Mucosa of descending colon (tissue), 3 donors: ENCODE data around the gene SLC36A1. TPM values are rescaled to one million over a fixed set of nuclear protein-coding genes. Genes with fewer than 3 reads are reported as not detected.
"Not testable (repeated sequence)": the region's sequence is repeated elsewhere in the genome, so short reads cannot be mapped to it uniquely, and the experiment has no call there.

ENCODE experiments used
- ATAC-seq: fragments of 200-7000 bp; cut with Tn5 transposase; one replicate; pipeline ENCODE4 v1.9.1; 2020; ENCODE audit warnings: mild to moderate bottlenecking, moderate library complexity
- DNase-seq, 3 donors: peaks; one replicate each; pipeline ENCODE4 v3.0.0-alpha.2; 2020
- H3K36me3 ChIP-seq: fragments of 200-600 bp; one replicate; pipeline ENCODE4 v1.8.0; 2021; ENCODE audit warnings: low read depth, mild to moderate bottlenecking
- H3K4me1 ChIP-seq: fragments of 200-600 bp; one replicate; pipeline ENCODE4 v1.8.0; 2021; ENCODE audit warnings: low read depth, mild to moderate bottlenecking
- H3K4me3 ChIP-seq: fragments of 200-600 bp; one replicate; pipeline ENCODE4 v1.8.0; 2021; ENCODE audit warnings: mild to moderate bottlenecking
- H3K9me3 ChIP-seq: fragments of 200-600 bp; one replicate; pipeline ENCODE4 v1.8.0; 2021; ENCODE audit warnings: mild to moderate bottlenecking
- CTCF ChIP-seq: fragments of 200-600 bp; IDR thresholded peaks from one replicate; pipeline ENCODE4 v1.8.0; 2022; ENCODE audit warnings: antibody characterized with exemption, mild to moderate bottlenecking
- intact Hi-C, 2 donors: fragments of 100-400 bp; cut with DNase I in 1 of 2; cut with micrococcal nuclease in 1 of 2; formaldehyde crosslinking; loops; one replicate each; pipeline versions ENCODE4 v1.11.0 to v1.11.1; 2022; cut with DNase I, micrococcal nuclease
- total RNA-seq, 3 donors: library from RNA; stranded (reverse); fragmentation: NEBNext Ultra II Directional in 2 of 3; extraction: Animal tissue kit (Norgen Biotek cat#: 25700) in 2 of 3; gene quantifications; one replicate each; pipeline versions ENCODE4 v1.2.1 to v1.2.4, GENCODE V29; 2021 to 2023
- donor health status: DM: no; HTN: no; CAD: no; lungs with moderate emphysema.
- donor health status: DM: no; HTN: no; CAD: no.
- donor health status: DM: no; HTN: yes; CAD: no.

The SLC36A1 gene
- total RNA-seq, 3 donors from 2014 or later: 38.1 to 105 (median 55.2) TPM

- no peaks in the 10 kb centered on the region for H3K36me3 ChIP-seq
- TF ChIP-seq CTCF: no peak
- no peak overlapping the region for H3K4me3 ChIP-seq
- no peaks in the 10 kb centered on the region for H3K4me1 ChIP-seq
- no peaks in the 10 kb centered on the region for H3K9me3 ChIP-seq
- DNase-seq (no peak), ATAC-seq (no peak)
- intact Hi-C loops: no loop called here
These were observed 48.7 kb downstream of the SLC36A1 start for GRCh38 chr5:151496041-151496484.

GRCh38 chr5:151497391-151498002 lies 50.1 kb downstream of the SLC36A1 start:
- no peak for ATAC-seq
- Histone ChIP-seq H3K9me3 (no peaks in the 10 kb centered on the region), H3K4me3 (no peak overlapping the region), H3K36me3 (no peaks in the 10 kb centered on the region), H3K4me1 (no peaks in the 10 kb centered on the region)
- intact Hi-C loops: no loop called here
- no peak for TF ChIP-seq CTCF
- DNase-seq: no peak

GRCh38 chr5:151498395-151499155 lies 51.2 kb downstream of the SLC36A1 start:
- ATAC-seq (no peak), DNase-seq (no peak)
- Histone ChIP-seq H3K9me3 (no peaks in the 10 kb centered on the region), H3K4me1 (no peaks in the 10 kb centered on the region), H3K36me3 (no peaks in the 10 kb centered on the region), H3K4me3 (no peak overlapping the region)
- intact Hi-C loops: no loop called here
- TF ChIP-seq CTCF: no peak

- ATAC-seq (peak; percentile 13), DNase-seq (no peak)
- Histone ChIP-seq H3K4me3 (no peak overlapping the region), H3K36me3 (no peaks in the 10 kb centered on the region), H3K4me1 (no peaks in the 10 kb centered on the region), H3K9me3 (no peaks in the 10 kb centered on the region)
- no peak for TF ChIP-seq CTCF
- intact Hi-C loops: loop anchor here (2.0 to 10.0 kb wide), 2 partner anchors 55 kb away; partner anchors contain the start of gene SLC36A1 (in 1 of the 2)
These were observed 52.2 kb downstream of the SLC36A1 start for GRCh38 chr5:151499501-151500035.

- no peaks in the 10 kb centered on the region for H3K36me3 ChIP-seq
- no peaks in the 10 kb centered on the region for H3K4me1 ChIP-seq
- no peak for DNase-seq
- no peak for ATAC-seq
- H3K4me3 ChIP-seq: no peak overlapping the region
- intact Hi-C loops: loop anchor here in 1 of 2 donors (10.0 kb wide), 1 partner anchor 59 kb away; the partner anchor contains the start of gene SLC36A1
- TF ChIP-seq CTCF: no peak
- H3K9me3 ChIP-seq: no peaks in the 10 kb centered on the region
These were observed 56.6 kb downstream of the SLC36A1 start for GRCh38 chr5:151504006-151504405.

GRCh38 chr5:151508308-151508707 lies 60.9 kb downstream of the SLC36A1 start:
- not testable (repeated sequence) for H3K9me3 ChIP-seq
- intact Hi-C loops: loop anchor here in 1 of 2 donors (10.0 kb wide), 1 partner anchor 64 kb away; the partner anchor contains the start of gene SLC36A1

More at GRCh38 chr5:151508308-151508707, 60.9 kb downstream of the SLC36A1 start:
- not testable (repeated sequence) for DNase-seq, H3K4me1 ChIP-seq, H3K36me3 ChIP-seq, ATAC-seq, H3K4me3 ChIP-seq
